Measurements from ENCODE around the gene SH3BP5. TPM values are rescaled to one million over a fixed set of nuclear protein-coding genes. Genes with fewer than 3 reads are reported as not detected.

Gene SH3BP5
- total RNA-seq, 1 donor: 9.1 TPM

GRCh38 chr3:15312550-15312949 is 19.8 kb downstream of the SH3BP5 start:
- no peak for TF ChIP-seq CTCF (IDR thresholded peaks at IDR 0.05; ENCODE audit: insufficient read depth, low read depth, low read length)
- DNase-seq (ENCODE audit: low read depth): no peak
- no peak overlapping the region for H3K4me3 ChIP-seq (ENCODE audit: low read depth, low read length)

GRCh38 chr3:15310491-15311370 is 21.7 kb downstream of the SH3BP5 start:
- H3K4me3 ChIP-seq (ENCODE audit: low read depth, low read length): no peak overlapping the region
- DNase-seq (ENCODE audit: low read depth): peak; percentile 60
- TF ChIP-seq CTCF (IDR thresholded peaks at IDR 0.05; ENCODE audit: insufficient read depth, low read depth, low read length): no peak

GRCh38 chr3:15309662-15310335 is 22.6 kb downstream of the SH3BP5 start:
- no peak for TF ChIP-seq CTCF (IDR thresholded peaks at IDR 0.05; ENCODE audit: insufficient read depth, low read depth, low read length)
- H3K4me3 ChIP-seq (ENCODE audit: low read depth, low read length): no peak overlapping the region
- no peak for DNase-seq (ENCODE audit: low read depth)

GRCh38 chr3:15307580-15307979 is 24.8 kb downstream of the SH3BP5 start:
- TF ChIP-seq CTCF (IDR thresholded peaks at IDR 0.05; ENCODE audit: insufficient read depth, low read depth, low read length): no peak
- no peak for DNase-seq (ENCODE audit: low read depth)
- no peak overlapping the region for H3K4me3 ChIP-seq (ENCODE audit: low read depth, low read length)

- DNase-seq (ENCODE audit: low read depth): no peak
- H3K4me3 ChIP-seq (ENCODE audit: low read depth, low read length): no peak overlapping the region
- no peak for TF ChIP-seq CTCF (IDR thresholded peaks at IDR 0.05; ENCODE audit: insufficient read depth, low read depth, low read length)
Measured at GRCh38 chr3:15306979-15307359, 25.4 kb downstream of the SH3BP5 start.

- no peak overlapping the region for H3K4me3 ChIP-seq (ENCODE audit: low read depth, low read length)
- peak; percentile 39 for DNase-seq (ENCODE audit: low read depth)
- TF ChIP-seq CTCF (IDR thresholded peaks at IDR 0.05; ENCODE audit: insufficient read depth, low read depth, low read length): peak; percentile 33
Measured at GRCh38 chr3:15305359-15305844, 27.0 kb downstream of the SH3BP5 start.

Data from fibroblast of villous mesenchyme (primary cell).